Hematopoietic multipotent progenitor cell treated with erythropoietin and hydrocortisone succinate and interleukin-3 and kit ligand, for 6 days (in vitro differentiated cells): ENCODE measurements around the gene BANP.
"Not testable (repeated sequence)": the region's sequence is repeated elsewhere in the genome, so short reads cannot be mapped to it uniquely, and the experiment has no call there.

Source experiments
- DNase-seq: peaks from one replicate; pipeline ENCODE4 v3.0.0-alpha.2; 2015

The BANP gene

DNA sequence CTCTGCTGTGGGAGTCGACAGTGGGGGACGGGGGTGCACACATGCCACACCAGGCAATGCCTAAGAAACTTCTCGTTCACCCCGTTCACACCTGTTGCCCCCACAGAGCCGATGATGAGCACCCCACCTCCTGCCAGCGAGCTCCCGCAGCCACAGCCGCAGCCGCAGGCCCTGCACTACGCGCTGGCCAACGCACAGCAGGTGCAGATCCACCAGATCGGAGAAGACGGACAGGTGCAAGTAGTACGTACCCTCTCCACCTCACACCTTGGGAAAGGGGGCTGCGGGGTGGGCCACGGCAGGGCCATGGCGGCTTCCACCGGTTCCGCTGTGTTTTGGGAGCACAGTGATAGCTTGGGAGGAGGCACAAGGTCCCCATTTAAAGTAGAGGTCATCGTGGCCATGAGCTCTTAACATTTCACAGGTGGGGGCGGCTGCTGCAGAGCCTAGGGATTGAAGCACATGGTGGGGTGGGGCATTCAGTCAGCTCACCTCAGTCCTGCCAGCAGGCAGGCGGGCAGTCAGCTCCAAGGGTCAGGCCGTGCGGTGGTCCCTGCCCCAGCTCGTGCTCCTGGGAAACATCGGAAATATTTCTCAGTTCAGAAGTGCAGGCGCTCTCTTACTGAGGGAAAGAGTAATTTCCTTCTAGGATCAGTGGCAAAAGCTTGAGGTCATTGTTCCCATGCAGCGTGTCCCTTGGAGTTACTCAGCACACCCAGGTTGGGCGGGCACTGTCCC is 81.9 kb downstream of the BANP start:
- not testable (repeated sequence) for DNase-seq

DNA sequence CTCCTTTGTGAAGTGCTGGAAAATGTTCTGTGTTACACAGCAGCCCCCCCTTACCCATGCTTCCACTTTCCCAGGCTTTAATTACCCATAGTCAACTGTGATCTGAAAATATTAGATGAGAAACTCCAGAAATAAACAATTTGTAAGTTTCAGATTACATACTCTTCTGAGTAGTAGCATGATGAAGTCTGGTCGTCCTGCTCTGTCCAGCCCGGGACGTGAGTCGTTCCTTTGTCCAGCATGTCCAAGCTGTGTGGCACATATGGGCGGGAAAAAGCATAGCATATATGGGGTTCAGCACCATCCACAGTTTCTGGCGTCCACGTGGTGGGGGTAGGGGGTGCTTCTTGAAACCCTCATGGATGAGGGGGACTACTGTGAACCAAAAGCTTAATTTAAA is 83.5 kb downstream of the BANP start:
- no peak for DNase-seq

GRCh38 chr16:88035292-88035691 is 84.1 kb downstream of the BANP start:
- peak; percentile 3 for DNase-seq

GRCh38 chr16:88035884-88036639 is 84.8 kb downstream of the BANP start:
- not testable (repeated sequence) for DNase-seq

GRCh38 chr16:88036640-88036996 is 85.4 kb downstream of the BANP start:
- not testable (repeated sequence) for DNase-seq

DNA sequence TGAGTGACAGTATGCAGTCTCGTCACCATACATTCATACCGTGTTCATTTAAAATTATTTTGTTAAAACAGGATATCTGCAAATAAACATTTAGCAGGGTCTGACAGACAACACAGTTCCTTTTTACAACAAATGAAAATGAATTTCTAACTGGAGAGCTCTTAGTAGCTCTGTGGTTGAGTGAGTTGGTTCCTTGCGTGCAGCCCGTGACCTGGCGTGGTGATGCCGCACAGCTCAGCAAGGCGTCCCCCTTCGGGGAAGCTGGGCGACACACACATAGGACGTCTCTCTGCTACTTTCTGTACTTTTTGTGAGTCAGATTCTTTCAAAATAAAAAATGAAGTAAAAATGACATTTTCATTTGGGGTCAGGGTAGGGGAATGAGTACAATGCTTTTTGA is 86.1 kb downstream of the BANP start:
- DNase-seq, result not testable (repeated sequence)

DNA sequence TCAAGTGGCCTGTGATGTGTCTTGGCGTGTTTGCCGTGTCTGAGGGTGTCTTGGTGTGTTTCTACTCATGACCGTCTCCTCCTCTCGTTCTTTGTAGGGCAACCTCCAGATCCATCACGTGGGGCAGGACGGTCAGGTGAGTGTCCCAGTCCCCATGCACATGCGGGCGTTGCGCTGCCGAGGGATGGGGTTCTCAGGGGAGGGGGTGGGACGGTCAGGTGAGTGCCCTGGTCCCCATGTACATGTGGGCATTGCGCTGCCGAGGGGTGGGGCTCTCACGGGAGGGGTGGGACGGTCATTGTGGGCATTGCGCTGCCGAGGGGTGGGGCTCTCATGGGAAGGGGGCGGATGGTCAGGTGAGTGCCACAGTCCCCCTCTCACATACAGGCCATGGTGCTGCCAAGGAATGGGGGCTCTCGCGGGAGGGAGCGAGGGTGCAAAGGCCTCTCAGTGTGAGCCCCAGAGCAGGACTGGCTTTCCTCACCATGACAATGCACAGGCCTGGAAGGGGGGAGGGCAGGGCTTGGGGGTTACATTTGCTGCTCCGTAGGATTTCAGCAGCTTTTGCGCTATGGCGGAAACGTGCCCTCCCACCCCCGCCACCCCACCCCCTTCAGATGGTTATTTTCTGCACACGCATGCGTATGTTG is 86.8 kb downstream of the BANP start:
- DNase-seq, result not testable (repeated sequence)

GRCh38 chr16:88038526-88038908 is 87.3 kb downstream of the BANP start:
- not testable (repeated sequence) for DNase-seq

DNA sequence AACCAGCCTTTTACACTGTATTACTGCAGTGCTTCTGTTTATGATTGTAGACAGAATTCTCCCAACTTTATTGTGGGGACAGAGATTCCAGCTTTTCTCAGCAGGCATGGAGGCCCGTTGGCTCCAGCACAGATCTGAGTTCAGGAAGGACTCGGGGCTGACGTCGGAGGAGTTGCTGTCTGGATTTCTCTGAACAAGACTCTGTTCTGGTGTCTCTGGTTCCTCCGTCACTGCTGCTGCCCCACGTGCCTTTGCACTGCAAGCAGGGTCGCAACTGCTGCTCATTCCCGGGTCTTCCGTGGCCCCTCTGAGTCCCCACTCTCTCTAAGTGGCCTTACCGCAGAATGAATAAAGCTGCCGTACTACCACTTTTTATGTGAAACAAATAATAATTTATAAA is 88.4 kb downstream of the BANP start:
- no peak for DNase-seq

- not testable (repeated sequence) for DNase-seq
Observed at GRCh38 chr16:88040196-88040876, 89.1 kb downstream of the BANP start.

DNA sequence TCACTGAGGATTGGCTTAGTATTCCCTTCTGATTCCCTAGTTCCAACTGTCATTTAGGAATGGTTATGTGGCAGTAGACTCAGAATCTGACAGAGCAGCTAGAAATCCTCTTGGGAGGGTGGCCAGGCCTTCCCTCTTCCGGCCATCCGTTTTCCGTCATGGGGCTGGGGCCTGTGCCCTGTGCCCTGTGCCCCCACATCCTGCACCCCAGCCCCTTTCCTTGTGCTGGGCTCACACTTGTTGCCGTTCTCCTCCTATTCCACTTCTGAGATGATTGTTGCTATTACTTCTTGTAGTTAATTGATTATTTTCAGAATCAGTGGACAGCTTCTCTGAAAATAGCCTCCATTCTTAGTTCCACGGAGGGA is 89.6 kb downstream of the BANP start:
- not testable (repeated sequence) for DNase-seq

DNA sequence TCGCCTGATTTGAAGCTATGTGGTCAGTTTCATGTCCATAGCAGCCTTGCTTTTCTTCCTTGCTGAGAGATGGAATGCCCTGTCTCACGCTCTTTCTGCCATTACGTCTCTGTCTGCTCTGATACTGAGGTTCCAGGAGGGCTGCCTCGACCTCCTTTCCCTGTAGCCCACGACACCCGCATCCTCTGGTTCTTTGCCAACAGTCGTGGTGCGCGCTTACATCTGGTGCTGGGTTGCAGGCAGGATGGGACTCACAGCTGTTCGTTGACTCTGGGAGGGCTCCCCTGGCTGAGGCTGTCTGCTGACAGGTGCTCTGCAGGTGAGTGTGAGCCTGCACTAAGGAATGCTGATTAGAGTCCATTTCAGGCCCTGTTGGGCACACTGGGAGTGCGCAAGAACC is 90.3 kb downstream of the BANP start:
- DNase-seq, result not testable (repeated sequence)

DNA sequence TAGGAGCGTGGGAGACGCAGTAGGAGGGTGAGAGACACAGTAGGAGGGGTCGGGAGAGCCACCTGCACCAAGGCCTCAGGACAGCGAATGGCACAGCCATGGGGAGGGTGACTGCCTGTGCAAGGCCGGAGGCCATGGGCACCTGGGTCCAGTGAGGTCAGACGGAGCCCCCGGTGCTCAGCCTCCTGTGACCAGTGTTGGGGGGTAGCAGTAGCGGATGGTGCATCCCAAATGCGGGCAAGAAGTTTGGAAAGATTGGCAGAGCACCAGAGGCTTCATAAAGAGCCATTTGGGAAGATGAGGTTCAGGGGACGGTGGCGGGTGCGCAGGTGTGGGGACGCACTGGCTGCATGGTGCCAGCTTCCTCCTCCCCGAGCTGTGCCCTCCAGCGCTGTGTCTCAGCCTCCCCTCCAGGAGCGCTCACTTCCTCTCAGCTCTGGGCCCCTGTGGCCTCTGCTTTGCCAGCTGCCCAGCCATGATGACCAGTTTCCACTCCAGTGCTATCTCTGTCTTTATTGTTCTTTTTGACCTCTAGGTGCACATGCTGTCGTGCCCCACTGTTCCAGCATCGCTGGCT is 90.8 kb downstream of the BANP start:
- not testable (repeated sequence) for DNase-seq

DNA sequence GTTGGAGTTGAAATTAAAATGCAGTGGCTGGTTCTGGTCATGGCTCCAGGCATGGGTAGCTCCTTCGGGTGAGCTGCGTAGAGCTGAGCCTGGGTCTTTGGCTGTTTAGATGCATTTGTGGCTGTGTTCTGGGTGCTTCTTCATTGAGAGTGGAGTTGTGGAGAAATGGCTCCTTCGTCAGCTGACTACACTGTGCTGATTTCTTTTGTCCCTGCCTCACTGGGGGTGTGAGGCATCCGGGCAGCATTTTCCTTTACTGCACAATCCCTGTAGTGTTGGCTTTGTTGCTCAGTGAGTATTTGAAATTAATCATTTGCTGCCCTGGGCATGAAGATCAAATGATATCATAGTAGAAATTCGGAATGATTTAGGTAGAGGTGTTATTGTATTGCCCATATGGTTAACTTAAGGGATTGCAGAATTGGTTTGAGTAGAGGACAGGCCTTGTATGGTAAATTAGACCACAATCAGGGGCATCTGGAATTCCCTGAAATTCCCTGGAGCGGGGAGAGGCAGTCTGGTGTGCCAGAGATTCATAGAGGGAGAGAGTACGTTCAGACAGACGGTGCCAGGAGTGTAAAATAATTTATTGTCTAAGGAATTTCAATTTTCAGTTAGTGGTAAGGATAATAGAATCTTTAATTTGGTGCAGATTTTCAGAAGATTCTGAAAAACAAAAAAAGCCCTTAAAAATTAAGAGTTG is 92.1 kb downstream of the BANP start:
- not testable (repeated sequence) for DNase-seq

GRCh38 chr16:88044121-88044581 is 92.9 kb downstream of the BANP start:
- DNase-seq, result not testable (repeated sequence)

DNA sequence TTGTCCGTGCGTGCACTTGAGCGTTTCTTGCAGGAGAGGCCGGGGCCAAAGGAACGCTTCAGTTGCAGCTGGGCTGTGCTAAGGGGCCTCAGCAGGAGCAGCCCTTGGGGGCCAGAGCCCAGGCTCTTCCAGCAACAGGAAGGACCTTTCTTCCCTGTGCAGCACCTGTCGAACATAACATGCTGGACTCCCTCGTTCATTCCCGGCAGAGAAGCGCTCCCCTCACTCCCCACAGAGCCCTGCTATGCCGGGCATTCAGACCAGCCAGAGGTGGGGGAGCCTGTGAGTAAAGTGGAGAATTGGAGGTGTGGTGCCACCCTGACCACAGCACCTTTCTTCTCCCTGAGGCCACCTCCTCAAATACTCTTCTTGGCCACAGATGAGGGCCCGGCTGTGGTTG is 94.1 kb downstream of the BANP start:
- DNase-seq, result not testable (repeated sequence)

DNA sequence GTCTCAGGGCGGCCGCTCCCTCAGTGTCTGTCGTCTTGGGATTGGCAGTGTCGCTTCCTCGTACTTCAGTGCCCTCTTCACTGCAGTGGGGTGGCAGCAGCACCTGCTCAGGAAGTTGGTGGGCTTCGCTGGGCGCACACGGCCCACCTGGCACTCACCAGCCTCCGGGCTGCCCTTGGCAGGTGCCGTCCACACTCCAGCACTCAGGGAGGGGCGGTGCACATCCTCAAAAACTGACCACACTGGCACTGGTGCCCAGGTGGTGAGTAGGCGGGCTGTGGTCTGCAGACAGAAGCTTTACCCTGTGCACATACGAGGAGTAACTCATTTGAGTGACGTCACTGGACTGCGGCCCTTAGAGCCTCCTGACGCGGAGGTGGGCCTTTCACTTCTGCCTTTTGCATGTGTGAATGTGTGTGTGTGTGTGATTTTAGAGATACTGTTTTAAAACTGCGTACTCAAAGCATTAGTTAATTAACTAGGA is 94.6 kb downstream of the BANP start:
- no peak for DNase-seq

DNA sequence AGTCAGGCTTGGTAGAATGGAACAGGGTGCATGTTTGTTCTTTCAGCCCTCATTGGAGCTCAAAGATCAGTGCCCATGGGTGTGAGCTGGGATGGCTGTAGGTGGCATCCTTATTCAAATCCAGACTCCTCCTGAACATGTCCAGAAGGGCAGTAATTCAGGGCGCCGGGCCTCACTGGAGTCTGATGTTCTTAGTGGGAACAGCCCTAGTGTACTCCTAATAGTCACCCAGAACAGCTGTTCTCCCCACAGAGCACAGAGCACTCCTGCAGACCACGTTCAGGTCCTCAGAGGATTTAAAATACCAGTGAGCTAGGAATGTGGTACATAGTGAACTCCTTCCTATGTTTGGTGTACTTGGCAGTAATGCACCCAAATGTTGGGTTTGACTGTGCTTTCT is 96.2 kb downstream of the BANP start:
- no peak for DNase-seq

- DNase-seq, result no peak
Observed at GRCh38 chr16:88048985-88049384, 97.8 kb downstream of the BANP start.

- no peak for DNase-seq
Observed at GRCh38 chr16:88049561-88050545, 98.6 kb downstream of the BANP start.
